Epithelial cell of proximal tubule (primary cell): Measurements from ENCODE around the gene FGFR2. TPM values are rescaled to one million over a fixed set of nuclear protein-coding genes. Genes with fewer than 3 reads are reported as not detected.
"Not testable (repeated sequence)": the region's sequence is repeated elsewhere in the genome, so short reads cannot be mapped to it uniquely, and the experiment has no call there.

Experiments used
- DNase-seq: peaks from one replicate; pipeline ENCODE4 v3.0.0-alpha.2; 2011; ENCODE audit warnings: low read depth
- H3K4me3 ChIP-seq: 2 replicates; pipeline ENCODE4 v1.5.1; 2011; ENCODE audit warnings: low read depth, mild to moderate bottlenecking, low read length
- CTCF ChIP-seq: conservative IDR thresholded peaks from 2 replicates; pipeline ENCODE4 v1.5.1; 2012; ENCODE audit warnings: low read depth, mild to moderate bottlenecking, low read length
- total RNA-seq: library from RNA; depleted of rRNA; stranded (reverse); fragments of >200 nt; gene quantifications from 2 replicates; pipeline ENCODE4 v1.2.3, GENCODE V29; 2015

The FGFR2 gene
- total RNA-seq, 1 donor from 2014 or later = 1.6 TPM

DNA sequence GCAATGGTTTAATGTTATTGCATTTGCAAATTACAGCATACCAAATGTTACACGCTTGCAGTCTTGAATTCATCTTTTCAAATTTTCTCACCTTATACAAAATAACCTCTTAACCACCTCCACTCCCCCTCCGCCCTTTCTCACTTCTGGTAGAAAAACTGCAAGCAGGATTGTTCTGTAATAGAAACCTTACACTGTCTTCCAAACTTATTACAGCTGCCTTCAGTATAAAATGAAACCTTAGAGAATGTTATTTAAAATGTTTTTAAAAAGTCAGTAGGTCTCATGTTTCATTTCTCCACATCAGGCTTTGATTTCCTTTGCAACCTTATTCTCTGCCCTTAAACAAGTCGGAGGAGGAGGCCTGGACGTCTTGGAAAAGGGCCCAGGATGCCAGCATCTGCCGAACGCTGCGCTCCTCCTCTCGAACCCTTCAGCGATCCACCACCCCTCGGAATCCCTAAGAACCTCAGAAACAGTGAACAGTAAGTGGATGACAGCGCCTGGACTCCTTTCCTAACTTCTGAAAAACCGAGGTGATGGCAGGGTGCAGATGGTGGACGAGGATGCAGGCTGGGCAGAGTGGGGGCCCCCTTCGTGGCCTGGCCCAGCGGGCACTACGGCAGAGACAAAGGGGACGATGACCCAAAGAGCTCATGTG is 74.0 kb downstream of the FGFR2 start:
- DNase-seq = no peak
- no peak overlapping the region for H3K4me3 ChIP-seq
- TF ChIP-seq CTCF = no peak

GRCh38 chr10:121522831-121523230 is 75.4 kb downstream of the FGFR2 start:
- H3K4me3 ChIP-seq = no peak overlapping the region
- DNase-seq = no peak
- no peak for TF ChIP-seq CTCF

- TF ChIP-seq CTCF = no peak
- H3K4me3 ChIP-seq = no peak overlapping the region
- no peak for DNase-seq
These were observed 76.3 kb downstream of the FGFR2 start for GRCh38 chr10:121521794-121522556.

GRCh38 chr10:121520526-121520925 is 77.7 kb downstream of the FGFR2 start:
- not testable (repeated sequence) for H3K4me3 ChIP-seq, DNase-seq

GRCh38 chr10:121519901-121520493 is 78.2 kb downstream of the FGFR2 start:
- DNase-seq = no peak
- no peak for TF ChIP-seq CTCF
- H3K4me3 ChIP-seq = no peak overlapping the region

DNA sequence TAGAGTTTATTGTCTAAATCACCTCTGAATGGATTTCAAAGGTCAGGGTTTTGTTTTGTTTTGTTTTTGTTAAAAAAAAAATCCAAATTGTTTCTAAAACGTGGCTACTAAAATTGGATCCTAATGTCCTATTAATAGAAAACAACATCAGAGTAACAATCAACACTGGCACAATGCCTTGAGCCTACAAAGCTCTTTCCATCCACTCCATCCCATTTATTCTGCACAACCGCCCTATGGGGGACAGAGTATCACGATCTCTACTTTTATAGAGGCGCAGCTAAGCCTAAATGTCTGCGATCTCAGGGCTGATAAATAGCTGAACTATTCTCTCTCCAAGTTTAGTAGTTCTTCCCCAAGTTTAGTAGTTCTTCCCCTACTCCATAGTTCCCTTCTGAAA is 78.8 kb downstream of the FGFR2 start:
- no peak overlapping the region for H3K4me3 ChIP-seq
- DNase-seq = no peak
- no peak for TF ChIP-seq CTCF

DNA sequence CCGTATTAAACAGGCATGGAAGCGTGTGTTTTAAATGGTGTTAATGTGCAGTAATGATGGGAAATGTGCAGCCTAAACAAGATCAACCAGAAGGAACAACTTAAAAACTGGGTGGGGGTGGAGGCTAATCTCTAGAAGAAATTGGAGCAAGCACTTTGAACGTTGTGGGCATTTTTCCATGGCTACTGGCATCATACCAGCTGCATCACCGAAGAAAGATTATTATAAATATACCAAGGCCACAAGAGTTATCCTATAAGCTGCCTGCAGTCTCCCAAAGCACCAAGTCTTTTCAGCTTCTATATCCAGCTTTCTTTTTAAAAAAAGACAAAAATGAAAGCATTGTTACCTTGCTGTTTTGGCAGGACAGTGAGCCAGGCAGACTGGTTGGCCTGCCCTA is 79.9 kb downstream of the FGFR2 start:
- TF ChIP-seq CTCF = no peak
- H3K4me3 ChIP-seq = no peak overlapping the region
- DNase-seq = no peak
